Gastroesophageal sphincter (tissue), 4 donors: Measurements from ENCODE around the gene MGRN1. TPM values are rescaled to one million over a fixed set of nuclear protein-coding genes. Genes with fewer than 3 reads are reported as not detected.

Experiments
- ATAC-seq: fragments of 150-250 bp; one replicate; pipeline ENCODE4 v1.9.1; 2016; ENCODE audit warnings: mild to moderate bottlenecking, moderate library complexity
- H3K27ac ChIP-seq, 4 donors: fragments of 200-600 bp; sonication (generic) in 3 of 4; 1 replicate in 3 of 4; 2 replicates in 1 of 4; pipeline ENCODE4 v1.5.1; 2016 to 2019
- H3K27me3 ChIP-seq: fragments of 200-600 bp; sonication (generic); one replicate; pipeline ENCODE4 v1.5.1; 2019
- H3K36me3 ChIP-seq, 2 donors: fragments of 200-600 bp; sonication (generic); one replicate each; pipeline ENCODE4 v1.5.1; 2019; ENCODE audit warnings: control low read depth in 1 of 2
- H3K4me1 ChIP-seq, 3 donors: fragments of 200-600 bp; sonication (generic); 1 replicate in 2 of 3; 2 replicates in 1 of 3; pipeline ENCODE4 v1.5.1; 2016 to 2019; ENCODE audit warnings: control low read depth in 2 of 3
- H3K4me3 ChIP-seq, 2 donors: fragments of 200-600 bp; sonication (generic); one replicate each; pipeline ENCODE4 v1.5.1; 2019; ENCODE audit warnings: mild to moderate bottlenecking in 1 of 2, moderate library complexity in 1 of 2
- H3K9me3 ChIP-seq, 3 donors: fragments of 200-600 bp; sonication (generic); one replicate each; pipeline ENCODE4 v1.5.1; 2017 to 2019; ENCODE audit warnings: control low read depth in 2 of 3
- CTCF ChIP-seq, 4 experiments: fragments of 200-600 bp in 2 of 4; fragments of 450-650 bp in 2 of 4; sonication (generic) in 1 of 4; IDR thresholded peaks; one replicate each; pipeline ENCODE4 v1.5.1; 2017 to 2019; ENCODE audit warnings: antibody characterized with exemption in 4 of 4, mild to moderate bottlenecking in 2 of 4, moderate library complexity in 2 of 4
- EP300 ChIP-seq: sonication (generic); formaldehyde crosslinking; IDR thresholded peaks from one replicate; pipeline ENCODE4 v1.6.1; 2017; ENCODE audit warnings: antibody characterized with exemption, mild to moderate bottlenecking
- POLR2A ChIP-seq, 2 donors: fragments of 450-650 bp; IDR thresholded peaks; one replicate each; pipeline ENCODE4 v1.6.1; 2017; ENCODE audit warnings: antibody characterized with exemption in 2 of 2, mild to moderate bottlenecking in 2 of 2, moderate library complexity in 1 of 2
- POLR2AphosphoS5 ChIP-seq: sonication (generic); formaldehyde crosslinking; IDR thresholded peaks from one replicate; pipeline ENCODE4 v1.6.1; 2017; ENCODE audit warnings: antibody characterized with exemption
- WGBS, 2 donors: methylation state at CpG; one replicate each; pipeline ENCODE4 v1.1.5; 2018; ENCODE audit warnings: low coverage in 1 of 2; 5-methylcytosine and 5-hydroxymethylcytosine counted together
- total RNA-seq, 4 donors: library from RNA; depleted of rRNA; stranded (reverse); fragments of >200 nt; gene quantifications; one replicate each; pipeline ENCODE4 v1.1.0, GENCODE V29; 2016

MGRN1 gene
- total RNA-seq, 4 donors from 2014 or later, result 29.2 to 67.0 (median 40.5) TPM

DNA sequence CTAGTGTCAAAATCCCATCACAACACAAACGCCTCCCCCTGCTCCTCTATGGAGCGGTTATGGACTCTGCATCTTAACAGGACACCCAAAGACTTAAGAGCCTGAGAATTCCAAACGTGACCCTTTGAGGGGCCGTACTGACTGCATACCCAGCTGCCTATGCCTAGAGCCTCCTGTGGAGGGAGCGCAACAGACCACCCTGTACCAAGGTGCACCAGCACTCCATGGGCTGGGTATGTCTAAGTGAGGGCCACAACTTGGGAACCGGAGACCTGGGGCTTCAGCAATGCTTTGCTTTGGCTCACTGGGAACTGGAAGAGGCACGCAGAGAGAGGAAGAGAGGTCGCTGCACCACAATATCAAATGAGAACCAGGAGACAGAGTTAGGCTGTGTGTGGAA is 104.0 kb downstream of the MGRN1 start:
- Histone ChIP-seq H3K36me3 (peaks cover 0 to 82% of the 10 kb centered on the region in 2 donors), H3K4me1 (peaks cover 0 to 20% (median 0%) of the 10 kb centered on the region in 3 donors), H3K9me3 (no peaks in the 10 kb centered on the region), H3K27me3 (no peaks in the 10 kb centered on the region), H3K4me3 (no peak overlapping the region), H3K27ac (no peak overlapping the region)
- ATAC-seq, result no peak
- 100% methylated on average over 2 to 3 of the region's 8 CpGs for WGBS, 2 donors
- TF ChIP-seq CTCF (IDR thresholded peaks at IDR 0.05) (no peak), POLR2A (IDR thresholded peaks at IDR 0.05) (no peak), POLR2AphosphoS5 (no peak), EP300 (no peak)

- no peak overlapping the region for H3K4me3 ChIP-seq
Measured at GRCh38 chr16:4729876-4730275, 105.2 kb downstream of the MGRN1 start.

DNA sequence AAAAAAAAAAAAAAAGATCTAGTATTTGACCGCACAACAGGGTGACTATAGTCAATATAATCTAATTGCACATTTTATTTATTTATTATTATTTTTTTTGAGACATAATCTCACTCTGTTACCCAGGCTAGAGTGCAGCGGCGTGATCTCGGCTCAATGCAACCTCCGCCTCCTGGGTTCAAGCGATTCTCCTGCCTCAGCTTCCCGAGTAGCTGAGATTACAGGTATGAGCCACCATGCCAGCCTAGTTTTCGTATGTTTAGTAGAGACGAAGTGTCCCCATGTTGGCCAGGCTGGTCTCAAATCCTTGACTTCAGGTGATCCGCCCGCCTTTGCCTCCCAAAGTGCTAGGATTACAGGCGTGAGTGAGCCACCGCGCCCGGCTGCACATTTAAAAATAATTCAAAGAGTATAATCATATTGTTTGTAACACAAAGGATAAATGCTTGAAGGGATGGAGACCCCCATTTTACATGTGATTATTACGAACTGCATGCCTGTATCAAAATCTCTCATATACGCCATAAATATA is 108.7 kb downstream of the MGRN1 start:
- no peaks in the 10 kb centered on the region for H3K27me3 ChIP-seq
- peaks cover 0 to 36% of the 10 kb centered on the region in 2 donors for H3K36me3 ChIP-seq
- no peaks in the 10 kb centered on the region for H3K9me3 ChIP-seq
- H3K4me1 ChIP-seq, result peaks cover 0 to 31% (median 5%) of the 10 kb centered on the region in 3 donors
- TF ChIP-seq POLR2A (IDR thresholded peaks at IDR 0.05) (no peak), POLR2AphosphoS5 (no peak), CTCF (IDR thresholded peaks at IDR 0.05) (no peak), EP300 (no peak)
- H3K27ac ChIP-seq, result peak overlapping the region in 2 of 4 donors; percentile 87 to 94
- no peak for ATAC-seq
- 33 to 48% methylated on average over 11 of the region's 17 CpGs for WGBS, 2 donors
- peak overlapping the region; percentile 61 to 95 for H3K4me3 ChIP-seq

More at GRCh38 chr16:4729876-4730275, 105.2 kb downstream of the MGRN1 start:
- Histone ChIP-seq H3K27ac (no peak overlapping the region), H3K9me3 (no peaks in the 10 kb centered on the region), H3K4me1 (peaks cover 0 to 22% (median 0%) of the 10 kb centered on the region in 3 donors), H3K27me3 (no peaks in the 10 kb centered on the region), H3K36me3 (peaks cover 0 to 70% of the 10 kb centered on the region in 2 donors)
- ATAC-seq, result no peak
- 92 to 94% methylated on average over 10 to 11 of the region's 15 CpGs for WGBS, 2 donors
- TF ChIP-seq CTCF (IDR thresholded peaks at IDR 0.05) (no peak), EP300 (no peak), POLR2AphosphoS5 (no peak), POLR2A (IDR thresholded peaks at IDR 0.05) (no peak)

GRCh38 chr16:4733747-4734062 is 109.1 kb downstream of the MGRN1 start:
- Histone ChIP-seq H3K9me3 (no peaks in the 10 kb centered on the region), H3K4me1 (peaks cover 0 to 31% (median 5%) of the 10 kb centered on the region in 3 donors), H3K27me3 (no peaks in the 10 kb centered on the region), H3K4me3 (peak overlapping the region; percentile 61 to 95), H3K27ac (peak overlapping the region; percentile 20 to 94 (median 88)), H3K36me3 (peaks cover 0 to 32% of the 10 kb centered on the region in 2 donors)
- ATAC-seq, result peak; percentile 1
- TF ChIP-seq POLR2AphosphoS5 (no peak), EP300 (no peak), CTCF (IDR thresholded peaks at IDR 0.05) (no peak), POLR2A (IDR thresholded peaks at IDR 0.05) (no peak)
- WGBS, 2 donors, result 0% methylated on average over 2 to 5 of the region's 19 CpGs

- ATAC-seq, result peak; percentile 99
- H3K27ac ChIP-seq, result peak within 1 kb of the TSS; percentile 40 to 94 (median 88)
Measured at GRCh38 chr16:4734063-4734729, 109.6 kb downstream of the MGRN1 start, which contains the start of the genes ANKS3 and DNAAF8. Gene ANKS3 (minus strand): TSS chr16:4734271. CDS start chr16:4730149, 4,122 bp downstream. Gene DNAAF8 (plus strand): TSS chr16:4734537. CDS start chr16:4736515, 1,978 bp downstream.

More at GRCh38 chr16:4734063-4734729, 109.6 kb downstream of the MGRN1 start, which contains the start of the genes ANKS3 and DNAAF8:
- 0 to 1% methylated on average over 5 to 37 of the region's 70 CpGs for WGBS, 2 donors
- peak within 1 kb of the TSS; percentile 61 to 95 for H3K4me3 ChIP-seq
- peaks cover 0 to 27% of the 10 kb centered on the region in 2 donors for H3K36me3 ChIP-seq
- H3K4me1 ChIP-seq, result peaks cover 0 to 31% (median 5%) of the 10 kb centered on the region in 3 donors
- no peaks in the 10 kb centered on the region for H3K9me3 ChIP-seq
- H3K27me3 ChIP-seq, result no peaks in the 10 kb centered on the region
- TF ChIP-seq CTCF (IDR thresholded peaks at IDR 0.05) (peak in 1 of 4 experiments; percentile 3), POLR2A (IDR thresholded peaks at IDR 0.05) (peak; percentile 21 to 30), POLR2AphosphoS5 (peak; percentile 68), EP300 (no peak)
